Activated T-cell treated with anti-CD3 and anti-CD28 coated beads, Interleukin-2, amount 50 U/mL, for 24 hours (primary cell): ENCODE results near the gene TBC1D8.

ENCODE experiments used
- DNase-seq: peaks from one replicate; pipeline ENCODE4 v3.0.0-alpha.2; 2020
- H3K27ac Mint-ChIP-seq: 2 replicates; pipeline ENCODE4 v1.8.0; 2020; ENCODE audit warnings: mild to moderate bottlenecking, mixed read lengths
- H3K27me3 Mint-ChIP-seq: 2 replicates; pipeline ENCODE4 v1.8.0; 2020; ENCODE audit warnings: mixed read lengths
- H3K36me3 Mint-ChIP-seq: 2 replicates; pipeline ENCODE4 v1.8.0; 2020; ENCODE audit warnings: low read depth, mixed read lengths
- H3K4me1 Mint-ChIP-seq: 2 replicates; pipeline ENCODE4 v1.8.0; 2020; ENCODE audit warnings: low read depth, mixed read lengths
- H3K4me3 Mint-ChIP-seq: 2 replicates; pipeline ENCODE4 v1.8.0; 2020; ENCODE audit warnings: mild to moderate bottlenecking, moderate library complexity, mixed read lengths
- H3K9me3 Mint-ChIP-seq: 2 replicates; pipeline ENCODE4 v1.8.0; 2020; ENCODE audit warnings: mixed read lengths

Gene TBC1D8

DNA sequence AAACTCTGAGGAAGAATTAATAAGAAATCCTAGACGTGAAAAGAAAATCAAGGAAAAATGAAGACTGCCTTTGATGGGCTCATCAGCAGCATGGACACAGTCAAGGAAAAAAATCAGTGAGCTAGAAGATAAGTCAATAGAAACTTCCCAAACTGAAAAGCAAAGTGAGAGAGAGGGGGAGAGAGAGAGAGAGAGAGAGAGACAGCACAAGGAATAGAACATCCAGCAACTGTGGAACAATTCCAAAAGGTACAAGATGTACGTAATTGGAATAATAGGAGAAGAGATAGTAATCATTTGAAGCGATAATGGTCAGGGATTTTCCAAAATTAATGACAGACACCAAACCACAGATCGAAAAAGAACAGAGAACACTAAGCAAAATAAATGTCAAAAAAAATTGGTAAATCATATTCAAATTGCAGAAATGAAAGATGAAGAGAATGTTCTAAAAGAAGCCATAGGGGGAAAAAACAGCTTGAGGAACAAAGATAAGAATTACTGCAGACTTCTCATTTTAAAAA, 54.5 kb downstream of the TBC1D8 start:
- Mint-ChIP-seq H3K9me3 (peaks cover 20% of the 10 kb centered on the region), H3K4me1 (no peaks in the 10 kb centered on the region), H3K36me3 (no peaks in the 10 kb centered on the region), H3K27ac (no peak overlapping the region), H3K27me3 (peaks cover 26% of the 10 kb centered on the region), H3K4me3 (no peak overlapping the region)
- DNase-seq = no peak

DNA sequence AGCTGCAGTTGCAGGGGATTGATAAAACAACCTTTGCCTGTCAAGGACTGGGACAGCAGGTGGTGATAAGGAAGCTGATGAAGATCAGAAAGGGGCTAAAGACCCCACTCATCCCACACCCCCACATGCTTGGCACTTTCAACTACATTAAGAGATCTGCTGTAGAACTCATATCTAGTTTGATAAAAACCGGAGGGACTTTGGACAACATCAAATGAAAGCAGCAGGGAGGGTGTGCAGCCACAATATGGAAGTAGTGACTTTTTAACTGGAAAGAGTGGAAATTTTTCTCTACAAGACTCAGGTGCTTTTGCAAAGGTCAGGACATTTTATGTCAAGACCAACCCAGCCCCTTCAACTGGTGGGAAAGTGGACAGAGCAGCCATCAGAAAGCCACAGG, 56.8 kb downstream of the TBC1D8 start:
- peaks cover 11% of the 10 kb centered on the region for H3K9me3 Mint-ChIP-seq
- no peak for DNase-seq
- H3K27ac Mint-ChIP-seq = no peak overlapping the region
- peaks cover 3% of the 10 kb centered on the region for H3K4me1 Mint-ChIP-seq
- no peaks in the 10 kb centered on the region for H3K36me3 Mint-ChIP-seq
- H3K27me3 Mint-ChIP-seq = peaks cover 23% of the 10 kb centered on the region
- H3K4me3 Mint-ChIP-seq = no peak overlapping the region

- H3K27me3 Mint-ChIP-seq = peaks cover 9% of the 10 kb centered on the region
- no peak overlapping the region for H3K4me3 Mint-ChIP-seq
- H3K27ac Mint-ChIP-seq = no peak overlapping the region
Observed at GRCh38 chr2:101089942-101090799, 61.0 kb downstream of the TBC1D8 start.

DNA sequence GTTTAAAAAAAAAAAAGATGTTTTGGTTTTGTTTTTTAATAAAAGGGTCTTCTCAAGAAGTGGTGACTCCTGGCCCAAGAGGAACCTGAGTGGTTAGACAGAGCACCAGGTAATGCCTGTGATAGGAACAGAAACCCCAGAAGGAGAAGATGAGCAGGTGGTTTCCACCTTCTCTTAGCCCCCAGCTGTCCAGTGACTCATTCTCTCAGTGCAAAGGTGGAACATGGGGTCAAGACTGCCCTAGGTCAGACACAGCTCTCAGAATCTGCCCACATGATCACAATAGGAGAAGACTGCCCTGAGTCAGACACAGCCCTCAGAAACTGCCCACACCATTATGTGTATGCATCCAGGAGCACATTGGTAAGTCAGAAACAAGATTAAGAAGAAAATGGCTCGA, 61.8 kb downstream of the TBC1D8 start:
- no peak for DNase-seq
- no peaks in the 10 kb centered on the region for H3K36me3 Mint-ChIP-seq
- no peaks in the 10 kb centered on the region for H3K9me3 Mint-ChIP-seq
- no peak overlapping the region for H3K4me3 Mint-ChIP-seq
- H3K4me1 Mint-ChIP-seq = peaks cover 10% of the 10 kb centered on the region
- no peak overlapping the region for H3K27ac Mint-ChIP-seq
- peaks cover 7% of the 10 kb centered on the region for H3K27me3 Mint-ChIP-seq

More at GRCh38 chr2:101089942-101090799, 61.0 kb downstream of the TBC1D8 start:
- no peaks in the 10 kb centered on the region for H3K9me3 Mint-ChIP-seq
- DNase-seq = no peak
- peaks cover 10% of the 10 kb centered on the region for H3K4me1 Mint-ChIP-seq
- no peaks in the 10 kb centered on the region for H3K36me3 Mint-ChIP-seq

GRCh38 chr2:101087638-101088037, 63.5 kb downstream of the TBC1D8 start:
- Mint-ChIP-seq H3K4me1 (peaks cover 10% of the 10 kb centered on the region), H3K4me3 (no peak overlapping the region), H3K36me3 (no peaks in the 10 kb centered on the region), H3K9me3 (no peaks in the 10 kb centered on the region), H3K27ac (no peak overlapping the region), H3K27me3 (no peaks in the 10 kb centered on the region)
- no peak for DNase-seq

- Mint-ChIP-seq H3K9me3 (no peaks in the 10 kb centered on the region), H3K4me3 (no peak overlapping the region), H3K27ac (no peak overlapping the region), H3K27me3 (no peaks in the 10 kb centered on the region), H3K36me3 (no peaks in the 10 kb centered on the region), H3K4me1 (peaks cover 6% of the 10 kb centered on the region)
- no peak for DNase-seq
Observed at GRCh38 chr2:101083613-101084012, 67.6 kb downstream of the TBC1D8 start.

DNA sequence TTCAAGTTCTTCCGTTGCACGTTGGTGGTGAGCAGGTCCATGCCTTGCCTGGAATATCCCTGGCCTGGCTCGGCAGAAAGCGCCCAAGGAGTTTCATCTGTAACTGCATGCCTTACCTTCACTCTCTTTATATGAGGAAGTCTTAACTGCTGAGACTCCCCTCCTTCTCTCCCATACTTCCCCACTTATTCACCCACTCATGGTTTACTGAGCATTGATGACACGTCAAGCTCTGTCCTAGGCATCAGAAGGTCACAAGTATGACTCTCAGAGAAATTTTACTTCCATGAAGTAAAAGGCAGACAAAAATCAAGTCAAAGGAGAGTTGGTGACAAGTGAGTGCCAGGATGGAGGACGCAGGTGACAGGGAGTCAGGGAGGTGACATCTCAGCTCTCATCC, 68.2 kb downstream of the TBC1D8 start:
- H3K27ac Mint-ChIP-seq = no peak overlapping the region
- H3K4me3 Mint-ChIP-seq = no peak overlapping the region
- H3K27me3 Mint-ChIP-seq = no peaks in the 10 kb centered on the region
- no peaks in the 10 kb centered on the region for H3K36me3 Mint-ChIP-seq
- peaks cover 5% of the 10 kb centered on the region for H3K4me1 Mint-ChIP-seq
- H3K9me3 Mint-ChIP-seq = no peaks in the 10 kb centered on the region
- DNase-seq = no peak

DNA sequence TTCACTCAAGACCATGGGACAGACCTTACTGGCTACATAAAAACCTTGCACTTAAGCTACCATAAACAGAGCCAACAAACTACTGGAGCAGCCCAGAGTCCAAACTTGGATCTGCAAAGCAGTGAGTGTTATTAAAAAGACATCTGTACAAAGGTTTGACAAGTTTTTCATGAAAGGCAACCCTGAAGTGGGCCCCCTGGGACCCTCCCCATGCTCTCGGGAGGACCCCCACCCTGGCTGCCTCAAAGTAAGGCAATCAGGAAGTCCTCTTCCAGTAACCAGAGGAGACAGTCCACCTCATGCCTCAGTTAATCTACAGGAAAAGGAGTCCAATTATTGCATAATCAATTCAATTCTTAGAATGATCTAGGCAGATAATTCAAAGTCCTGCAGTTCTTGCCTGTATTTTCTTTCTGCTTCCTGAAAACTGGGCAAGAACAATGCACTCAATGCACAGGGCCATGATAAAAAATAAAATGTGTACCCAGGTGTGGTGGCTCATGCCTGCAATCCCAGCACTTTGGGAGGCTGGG, 69.7 kb downstream of the TBC1D8 start:
- no peak overlapping the region for H3K4me3 Mint-ChIP-seq
- H3K27me3 Mint-ChIP-seq = no peaks in the 10 kb centered on the region
- no peaks in the 10 kb centered on the region for H3K36me3 Mint-ChIP-seq
- no peaks in the 10 kb centered on the region for H3K9me3 Mint-ChIP-seq
- DNase-seq = no peak
- no peak overlapping the region for H3K27ac Mint-ChIP-seq
- peaks cover 2% of the 10 kb centered on the region for H3K4me1 Mint-ChIP-seq

DNA sequence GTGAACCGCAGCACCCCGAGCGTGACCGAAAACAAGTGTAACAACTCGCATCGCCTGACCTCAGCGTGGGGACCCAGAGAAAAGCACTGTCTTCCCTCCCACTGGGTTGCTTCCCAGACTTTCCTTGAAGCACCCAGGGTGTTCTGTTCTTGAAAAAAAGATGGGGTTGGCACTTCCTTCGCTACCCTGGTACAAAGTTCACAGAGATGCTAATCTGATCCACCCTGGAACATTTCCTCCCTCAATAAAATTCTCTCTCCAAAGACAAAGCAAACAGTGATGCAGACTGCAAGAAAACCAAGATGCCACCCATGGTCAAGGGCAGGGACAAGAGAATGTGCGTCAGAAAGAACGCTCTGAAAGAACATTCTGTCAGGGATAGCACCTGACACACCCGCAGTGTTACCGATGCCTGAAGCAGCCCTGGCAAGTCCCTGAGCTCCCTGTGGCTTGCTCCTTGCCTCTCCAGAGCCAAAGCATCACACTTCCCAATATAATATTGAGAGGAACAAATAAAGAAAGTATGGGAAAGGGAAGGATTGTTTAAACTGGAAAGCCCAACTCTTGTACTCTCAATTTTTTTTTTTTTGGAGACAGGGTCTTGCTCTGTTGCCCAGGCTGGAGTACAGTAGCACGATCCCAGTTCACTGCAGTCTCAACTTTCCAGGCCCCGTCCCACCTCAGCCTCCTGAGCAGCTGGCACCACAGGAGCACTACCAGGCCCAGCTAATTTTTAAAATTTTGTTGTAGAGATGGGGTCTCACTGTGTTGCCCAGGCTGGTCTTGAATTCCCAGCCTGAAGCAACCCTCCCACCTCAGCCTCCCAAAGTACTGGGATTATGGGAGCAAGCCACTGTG, 70.7 kb downstream of the TBC1D8 start:
- Mint-ChIP-seq H3K27ac (no peak overlapping the region), H3K9me3 (no peaks in the 10 kb centered on the region), H3K27me3 (no peaks in the 10 kb centered on the region), H3K4me1 (no peaks in the 10 kb centered on the region), H3K36me3 (no peaks in the 10 kb centered on the region), H3K4me3 (no peak overlapping the region)
- DNase-seq = no peak

DNA sequence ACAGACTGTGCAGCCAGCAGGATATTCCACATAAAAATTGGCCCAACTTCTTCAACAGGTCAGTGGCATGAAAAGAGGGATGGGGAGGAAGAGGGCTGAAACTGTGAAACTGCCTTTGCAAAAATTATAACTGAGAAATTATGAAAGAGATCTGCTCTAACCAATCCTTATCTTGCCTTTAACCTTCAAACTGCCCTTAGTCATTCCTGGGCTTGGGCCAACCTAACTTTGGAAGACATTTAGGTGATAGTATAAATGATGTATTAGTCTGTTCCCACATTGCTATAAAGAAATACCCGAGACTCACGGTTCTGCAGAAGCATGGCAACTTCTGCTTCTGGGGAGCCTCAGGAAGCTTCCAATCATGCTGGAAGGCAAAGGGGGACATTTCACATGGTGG, 74.6 kb downstream of the TBC1D8 start:
- no peak overlapping the region for H3K4me3 Mint-ChIP-seq
- no peak overlapping the region for H3K27ac Mint-ChIP-seq
- H3K27me3 Mint-ChIP-seq = no peaks in the 10 kb centered on the region
- no peak for DNase-seq
- no peaks in the 10 kb centered on the region for H3K36me3 Mint-ChIP-seq
- no peaks in the 10 kb centered on the region for H3K4me1 Mint-ChIP-seq
- H3K9me3 Mint-ChIP-seq = peaks cover 3% of the 10 kb centered on the region

- Mint-ChIP-seq H3K27me3 (no peaks in the 10 kb centered on the region), H3K36me3 (no peaks in the 10 kb centered on the region), H3K4me1 (no peaks in the 10 kb centered on the region), H3K9me3 (no peaks in the 10 kb centered on the region), H3K4me3 (no peak overlapping the region), H3K27ac (no peak overlapping the region)
- DNase-seq = no peak
Observed at GRCh38 chr2:101064868-101065549, 86.2 kb downstream of the TBC1D8 start.

DNA sequence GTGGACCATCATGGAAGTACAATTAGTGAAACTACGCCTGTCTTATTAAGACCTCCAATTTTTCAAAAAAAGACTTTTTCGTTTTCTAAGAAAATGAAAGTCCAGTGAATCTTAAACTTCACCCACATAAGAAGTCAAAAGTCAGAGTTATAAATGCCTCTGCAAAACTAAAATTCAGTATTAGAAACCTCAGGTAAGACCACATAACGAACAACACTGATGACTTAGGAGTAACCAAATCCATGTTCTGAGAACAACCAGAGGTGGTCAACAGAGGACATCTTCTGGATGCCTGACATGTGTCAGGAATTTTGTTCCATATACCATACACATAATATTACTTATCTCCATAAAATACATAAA, 86.7 kb downstream of the TBC1D8 start:
- Mint-ChIP-seq H3K36me3 (no peaks in the 10 kb centered on the region), H3K4me1 (no peaks in the 10 kb centered on the region), H3K27ac (no peak overlapping the region), H3K27me3 (no peaks in the 10 kb centered on the region), H3K9me3 (no peaks in the 10 kb centered on the region), H3K4me3 (no peak overlapping the region)
- DNase-seq = no peak

GRCh38 chr2:101064125-101064502, 87.1 kb downstream of the TBC1D8 start:
- H3K36me3 Mint-ChIP-seq = no peaks in the 10 kb centered on the region
- no peaks in the 10 kb centered on the region for H3K4me1 Mint-ChIP-seq
- DNase-seq = no peak
- H3K9me3 Mint-ChIP-seq = no peaks in the 10 kb centered on the region
- H3K4me3 Mint-ChIP-seq = no peak overlapping the region
- no peaks in the 10 kb centered on the region for H3K27me3 Mint-ChIP-seq
- no peak overlapping the region for H3K27ac Mint-ChIP-seq

DNA sequence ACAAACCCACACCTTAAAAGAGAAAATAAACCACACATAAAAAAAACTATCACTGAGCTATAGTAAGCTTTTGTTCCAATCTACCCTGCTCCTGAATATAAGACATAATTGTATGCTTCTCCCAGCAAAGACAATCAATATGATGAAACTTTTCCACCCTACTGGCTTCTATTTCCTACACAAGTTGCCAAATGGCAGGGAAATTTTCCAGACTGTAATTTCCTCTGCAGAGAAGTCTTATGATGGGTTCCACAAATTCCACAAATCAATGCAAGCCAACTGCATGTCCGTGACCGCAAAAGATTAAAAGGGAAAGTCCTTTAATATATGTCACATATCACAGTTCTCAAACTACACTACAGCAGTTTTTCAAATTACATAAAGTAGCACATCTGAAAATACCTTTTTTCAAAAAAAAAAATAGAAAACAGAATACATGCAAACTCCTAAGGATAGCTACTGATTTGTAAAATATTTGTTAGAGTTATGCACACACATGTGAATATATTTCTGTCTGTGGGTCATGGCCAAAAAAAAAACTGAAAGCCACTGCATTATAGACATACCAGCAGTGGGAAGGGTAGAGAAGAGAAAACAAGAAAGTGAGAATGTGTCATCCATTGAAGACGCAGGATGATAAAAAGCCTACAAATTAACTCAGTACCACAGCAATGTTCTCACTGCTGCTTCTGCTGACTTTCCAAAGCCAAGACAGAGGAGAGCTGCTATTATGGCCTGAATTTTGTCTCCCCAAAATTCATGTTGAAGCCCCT, 87.6 kb downstream of the TBC1D8 start:
- no peaks in the 10 kb centered on the region for H3K4me1 Mint-ChIP-seq
- no peak for DNase-seq
- H3K4me3 Mint-ChIP-seq = no peak overlapping the region
- no peaks in the 10 kb centered on the region for H3K36me3 Mint-ChIP-seq
- no peak overlapping the region for H3K27ac Mint-ChIP-seq
- no peaks in the 10 kb centered on the region for H3K9me3 Mint-ChIP-seq
- no peaks in the 10 kb centered on the region for H3K27me3 Mint-ChIP-seq
